Measurements from ENCODE around the gene FMN2.

DNA sequence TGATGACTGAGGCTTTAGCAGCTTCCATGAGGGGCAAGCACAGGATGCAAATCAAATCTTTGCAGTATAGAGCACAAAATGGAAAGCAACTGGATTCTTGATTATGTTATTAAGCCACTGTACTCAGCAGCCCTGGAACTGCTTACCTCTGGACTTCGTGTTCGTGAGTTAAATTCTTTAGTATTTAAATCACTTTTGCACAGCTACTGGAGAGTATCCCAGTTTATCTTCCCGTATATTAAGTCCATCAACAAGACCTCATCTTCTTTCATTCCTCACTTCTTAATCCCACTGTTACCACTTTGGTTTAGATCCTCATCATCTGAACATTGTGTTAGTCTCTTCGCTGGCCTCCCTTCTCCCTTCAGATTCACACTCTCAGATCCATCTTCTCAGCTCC, 411.4 kb downstream of the FMN2 start:
- TF ChIP-seq, protein P1, sequence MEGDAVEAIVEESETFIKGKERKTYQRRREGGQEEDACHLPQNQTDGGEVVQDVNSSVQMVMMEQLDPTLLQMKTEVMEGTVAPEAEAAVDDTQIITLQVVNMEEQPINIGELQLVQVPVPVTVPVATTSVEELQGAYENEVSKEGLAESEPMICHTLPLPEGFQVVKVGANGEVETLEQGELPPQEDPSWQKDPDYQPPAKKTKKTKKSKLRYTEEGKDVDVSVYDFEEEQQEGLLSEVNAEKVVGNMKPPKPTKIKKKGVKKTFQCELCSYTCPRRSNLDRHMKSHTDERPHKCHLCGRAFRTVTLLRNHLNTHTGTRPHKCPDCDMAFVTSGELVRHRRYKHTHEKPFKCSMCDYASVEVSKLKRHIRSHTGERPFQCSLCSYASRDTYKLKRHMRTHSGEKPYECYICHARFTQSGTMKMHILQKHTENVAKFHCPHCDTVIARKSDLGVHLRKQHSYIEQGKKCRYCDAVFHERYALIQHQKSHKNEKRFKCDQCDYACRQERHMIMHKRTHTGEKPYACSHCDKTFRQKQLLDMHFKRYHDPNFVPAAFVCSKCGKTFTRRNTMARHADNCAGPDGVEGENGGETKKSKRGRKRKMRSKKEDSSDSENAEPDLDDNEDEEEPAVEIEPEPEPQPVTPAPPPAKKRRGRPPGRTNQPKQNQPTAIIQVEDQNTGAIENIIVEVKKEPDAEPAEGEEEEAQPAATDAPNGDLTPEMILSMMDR (IDR thresholded peaks at IDR 0.05; ENCODE audit: insufficient read depth, low read length) = no peak
- TF ChIP-seq GABPA (IDR thresholded peaks at IDR 0.05; ENCODE audit: low read depth) (no peak), POLR2AphosphoS5 (IDR thresholded peaks at IDR 0.05; ENCODE audit: low read depth) (no peak)
- TF ChIP-seq, protein P2, sequence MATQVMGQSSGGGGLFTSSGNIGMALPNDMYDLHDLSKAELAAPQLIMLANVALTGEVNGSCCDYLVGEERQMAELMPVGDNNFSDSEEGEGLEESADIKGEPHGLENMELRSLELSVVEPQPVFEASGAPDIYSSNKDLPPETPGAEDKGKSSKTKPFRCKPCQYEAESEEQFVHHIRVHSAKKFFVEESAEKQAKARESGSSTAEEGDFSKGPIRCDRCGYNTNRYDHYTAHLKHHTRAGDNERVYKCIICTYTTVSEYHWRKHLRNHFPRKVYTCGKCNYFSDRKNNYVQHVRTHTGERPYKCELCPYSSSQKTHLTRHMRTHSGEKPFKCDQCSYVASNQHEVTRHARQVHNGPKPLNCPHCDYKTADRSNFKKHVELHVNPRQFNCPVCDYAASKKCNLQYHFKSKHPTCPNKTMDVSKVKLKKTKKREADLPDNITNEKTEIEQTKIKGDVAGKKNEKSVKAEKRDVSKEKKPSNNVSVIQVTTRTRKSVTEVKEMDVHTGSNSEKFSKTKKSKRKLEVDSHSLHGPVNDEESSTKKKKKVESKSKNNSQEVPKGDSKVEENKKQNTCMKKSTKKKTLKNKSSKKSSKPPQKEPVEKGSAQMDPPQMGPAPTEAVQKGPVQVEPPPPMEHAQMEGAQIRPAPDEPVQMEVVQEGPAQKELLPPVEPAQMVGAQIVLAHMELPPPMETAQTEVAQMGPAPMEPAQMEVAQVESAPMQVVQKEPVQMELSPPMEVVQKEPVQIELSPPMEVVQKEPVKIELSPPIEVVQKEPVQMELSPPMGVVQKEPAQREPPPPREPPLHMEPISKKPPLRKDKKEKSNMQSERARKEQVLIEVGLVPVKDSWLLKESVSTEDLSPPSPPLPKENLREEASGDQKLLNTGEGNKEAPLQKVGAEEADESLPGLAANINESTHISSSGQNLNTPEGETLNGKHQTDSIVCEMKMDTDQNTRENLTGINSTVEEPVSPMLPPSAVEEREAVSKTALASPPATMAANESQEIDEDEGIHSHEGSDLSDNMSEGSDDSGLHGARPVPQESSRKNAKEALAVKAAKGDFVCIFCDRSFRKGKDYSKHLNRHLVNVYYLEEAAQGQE (IDR thresholded peaks at IDR 0.05; ENCODE audit: insufficient replicate concordance, low read depth) = no peak
